Esophagus muscularis mucosa (tissue), 4 donors: ENCODE results near the gene PRKN. TPM values are rescaled to one million over a fixed set of nuclear protein-coding genes. Genes with fewer than 3 reads are reported as not detected.

Experiments used
- DNase-seq: peaks from one replicate; pipeline ENCODE4 v3.0.0-alpha.2; 2017; ENCODE audit errors: extremely low spot score
- H3K27ac ChIP-seq, 4 donors: fragments of 200-600 bp; sonication (generic); replicated peaks in 1 of 4; 1 replicate in 3 of 4; 2 replicates in 1 of 4; pipeline ENCODE4 v1.5.1; 2016 to 2019; ENCODE audit warnings: mild to moderate bottlenecking in 1 of 4
- H3K27me3 ChIP-seq, 4 donors: fragments of 200-600 bp; sonication (generic); one replicate each; pipeline versions ENCODE4 v1.5.1 to v1.6.0; 2016 to 2019
- H3K36me3 ChIP-seq, 4 donors: fragments of 200-600 bp; sonication (generic); one replicate each; pipeline ENCODE4 v1.5.1; 2016 to 2019
- H3K4me1 ChIP-seq, 4 donors: fragments of 200-600 bp; sonication (generic); one replicate each; pipeline ENCODE4 v1.5.1; 2016 to 2019
- H3K4me3 ChIP-seq, 4 donors: fragments of 200-600 bp; sonication (generic); 1 replicate in 2 of 4; 2 replicates in 2 of 4; pipeline ENCODE4 v1.5.1; 2016 to 2019; ENCODE audit warnings: mild to moderate bottlenecking in 4 of 4, moderate library complexity in 1 of 4
- H3K9me3 ChIP-seq, 4 donors: fragments of 200-600 bp; sonication (generic); 1 replicate in 3 of 4; 2 replicates in 1 of 4; pipeline ENCODE4 v1.5.1; 2016 to 2019
- EP300 ChIP-seq: sonication (generic); formaldehyde crosslinking; IDR thresholded peaks from one replicate; pipeline ENCODE4 v1.6.1; 2017; ENCODE audit warnings: antibody characterized with exemption
- POLR2A ChIP-seq: fragments of 450-650 bp; IDR thresholded peaks from one replicate; pipeline ENCODE4 v1.6.1; 2017; ENCODE audit warnings: antibody characterized with exemption, moderate library complexity, mild to moderate bottlenecking, low read depth
- POLR2AphosphoS5 ChIP-seq, 2 donors: sonication (generic); formaldehyde crosslinking; IDR thresholded peaks; one replicate each; pipeline ENCODE4 v1.6.1; 2017; ENCODE audit warnings: antibody characterized with exemption in 2 of 2
- WGBS: methylation state at CpG from one replicate; pipeline ENCODE4 v1.1.5; 2018; 5-methylcytosine and 5-hydroxymethylcytosine counted together
- intact Hi-C: fragments of 100-400 bp; cut with DNase I; formaldehyde crosslinking; loops from one replicate; pipeline ENCODE4 v1.15.1; 2023
- total RNA-seq, 4 donors: library from RNA; depleted of rRNA; stranded (reverse); fragments of >200 nt; gene quantifications; one replicate each; pipeline versions ENCODE4 v1.1.0 to v1.2.1, GENCODE V29; 2016
- TF ChIP-seq, protein P1 (sequence below), 3 experiments: fragments of 200-600 bp in 2 of 3; fragments of 450-650 bp in 1 of 3; sonication (generic) in 2 of 3; IDR thresholded peaks; one replicate each; pipeline ENCODE4 v1.5.1; 2017 to 2019; ENCODE audit warnings: antibody characterized with exemption in 3 of 3, mild to moderate bottlenecking in 2 of 3, moderate library complexity in 1 of 3

The PRKN gene
- total RNA-seq, 4 donors from 2014 or later: 9.6 to 14.5 (median 10.8) TPM

DNA sequence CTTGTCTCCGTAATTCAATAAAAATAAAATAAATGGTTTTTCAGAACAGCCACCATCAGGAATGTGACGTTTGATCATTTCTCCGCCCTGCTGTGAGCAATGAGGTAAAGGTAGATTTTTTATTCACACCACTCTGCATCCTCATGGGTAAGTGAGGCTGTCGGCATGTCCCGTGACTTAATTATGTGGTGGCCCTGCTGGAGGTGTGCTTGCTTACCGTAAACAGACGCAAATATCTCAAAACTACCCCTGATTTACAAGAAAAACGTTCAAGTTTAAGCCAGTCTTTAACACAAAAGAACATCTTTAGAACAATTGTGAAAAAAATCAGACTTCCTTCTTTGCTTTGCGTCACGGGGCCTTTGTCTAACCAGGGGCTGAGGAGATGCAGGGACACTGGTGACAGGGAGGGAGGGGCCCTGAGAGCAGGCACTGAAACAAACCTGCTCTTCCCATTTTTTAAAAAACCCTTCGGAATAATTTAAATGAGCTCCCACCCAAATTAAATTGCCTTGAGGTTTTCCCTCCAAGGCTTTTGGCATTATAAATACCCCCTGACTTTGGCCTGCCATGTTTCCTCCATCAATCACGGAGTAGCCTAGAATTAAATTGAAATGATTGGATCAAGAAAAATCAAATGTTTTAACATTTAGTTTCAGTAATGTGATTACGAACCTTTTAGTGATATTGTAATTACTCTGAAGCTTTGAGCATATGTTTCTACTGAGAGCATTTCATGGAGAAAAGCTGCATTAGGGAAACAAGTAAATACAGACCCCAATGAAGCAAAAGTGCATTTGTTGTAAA is 13.4 kb downstream of the PRKN start:
- WGBS: 87% methylated on average over 13 of the region's 13 CpGs
- Histone ChIP-seq H3K9me3 (no peaks in the 10 kb centered on the region), H3K27me3 (no peaks in the 10 kb centered on the region), H3K36me3 (no peaks in the 10 kb centered on the region), H3K4me1 (no peaks in the 10 kb centered on the region), H3K27ac (no peak overlapping the region), H3K4me3 (no peak overlapping the region)
- DNase-seq: no peak
- intact Hi-C loops: no loop called here
- TF ChIP-seq POLR2AphosphoS5 (IDR thresholded peaks at IDR 0.05): no peak
- TF ChIP-seq POLR2A: no peak
- TF ChIP-seq, protein P1, sequence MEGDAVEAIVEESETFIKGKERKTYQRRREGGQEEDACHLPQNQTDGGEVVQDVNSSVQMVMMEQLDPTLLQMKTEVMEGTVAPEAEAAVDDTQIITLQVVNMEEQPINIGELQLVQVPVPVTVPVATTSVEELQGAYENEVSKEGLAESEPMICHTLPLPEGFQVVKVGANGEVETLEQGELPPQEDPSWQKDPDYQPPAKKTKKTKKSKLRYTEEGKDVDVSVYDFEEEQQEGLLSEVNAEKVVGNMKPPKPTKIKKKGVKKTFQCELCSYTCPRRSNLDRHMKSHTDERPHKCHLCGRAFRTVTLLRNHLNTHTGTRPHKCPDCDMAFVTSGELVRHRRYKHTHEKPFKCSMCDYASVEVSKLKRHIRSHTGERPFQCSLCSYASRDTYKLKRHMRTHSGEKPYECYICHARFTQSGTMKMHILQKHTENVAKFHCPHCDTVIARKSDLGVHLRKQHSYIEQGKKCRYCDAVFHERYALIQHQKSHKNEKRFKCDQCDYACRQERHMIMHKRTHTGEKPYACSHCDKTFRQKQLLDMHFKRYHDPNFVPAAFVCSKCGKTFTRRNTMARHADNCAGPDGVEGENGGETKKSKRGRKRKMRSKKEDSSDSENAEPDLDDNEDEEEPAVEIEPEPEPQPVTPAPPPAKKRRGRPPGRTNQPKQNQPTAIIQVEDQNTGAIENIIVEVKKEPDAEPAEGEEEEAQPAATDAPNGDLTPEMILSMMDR (IDR thresholded peaks at IDR 0.05): no peak
- TF ChIP-seq EP300: no peak

DNA sequence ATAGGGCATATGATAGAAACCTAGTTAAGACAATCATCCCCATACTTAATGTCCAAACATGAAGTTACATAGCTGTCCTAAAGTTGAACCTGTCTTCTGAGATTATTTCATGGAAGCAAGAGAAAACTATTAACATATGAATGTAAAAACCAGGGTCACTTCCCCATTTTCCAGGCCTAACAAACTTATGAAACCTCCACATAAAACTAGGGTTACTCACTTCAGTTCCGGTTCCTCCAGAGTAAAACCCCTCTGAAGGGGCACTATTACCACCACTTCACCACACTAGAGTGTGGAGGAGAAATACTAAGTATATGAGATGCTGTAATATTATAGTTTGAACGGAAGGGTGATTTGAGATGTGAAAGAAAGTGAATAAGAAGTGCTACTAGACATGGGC is 14.9 kb downstream of the PRKN start:
- Histone ChIP-seq H3K27ac (no peak overlapping the region), H3K36me3 (no peaks in the 10 kb centered on the region), H3K9me3 (no peaks in the 10 kb centered on the region), H3K4me1 (no peaks in the 10 kb centered on the region), H3K4me3 (no peak overlapping the region), H3K27me3 (no peaks in the 10 kb centered on the region)
- DNase-seq: no peak
- TF ChIP-seq EP300: no peak
- TF ChIP-seq, protein P1 (IDR thresholded peaks at IDR 0.05): no peak
- TF ChIP-seq POLR2AphosphoS5 (IDR thresholded peaks at IDR 0.05): no peak
- no peak for TF ChIP-seq POLR2A
- intact Hi-C loops: no loop called here
- 91% methylated on average over 2 of the region's 2 CpGs for WGBS

DNA sequence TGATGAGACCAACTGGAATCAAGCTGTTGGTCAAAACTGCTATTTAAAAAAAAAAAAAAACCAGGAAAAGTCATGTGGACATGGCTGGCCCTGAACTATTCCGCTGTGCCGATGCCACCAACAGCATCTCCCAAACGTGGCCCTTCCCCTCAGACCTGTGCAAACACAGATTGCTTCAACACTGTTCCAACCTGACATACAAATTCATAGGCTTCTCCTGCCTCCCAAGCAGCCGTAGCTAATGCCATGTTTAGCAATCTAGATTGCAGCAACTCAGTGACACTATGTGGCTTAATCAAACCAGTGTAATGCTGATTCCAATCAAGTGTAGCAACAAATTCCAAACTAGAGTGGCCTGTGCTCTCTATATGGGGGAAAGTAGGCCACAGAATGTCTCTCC is 16.2 kb downstream of the PRKN start:
- Histone ChIP-seq H3K36me3 (no peaks in the 10 kb centered on the region), H3K27ac (no peak overlapping the region), H3K4me1 (peaks cover 0 to 5% (median under 1%) of the 10 kb centered on the region in 4 donors), H3K9me3 (no peaks in the 10 kb centered on the region), H3K4me3 (no peak overlapping the region), H3K27me3 (no peaks in the 10 kb centered on the region)
- 93% methylated on average over 4 of the region's 4 CpGs for WGBS
- TF ChIP-seq POLR2AphosphoS5 (IDR thresholded peaks at IDR 0.05) (no peak), POLR2A (no peak), EP300 (no peak)
- TF ChIP-seq, protein P1 (IDR thresholded peaks at IDR 0.05): no peak
- intact Hi-C loops: no loop called here
- no peak for DNase-seq

DNA sequence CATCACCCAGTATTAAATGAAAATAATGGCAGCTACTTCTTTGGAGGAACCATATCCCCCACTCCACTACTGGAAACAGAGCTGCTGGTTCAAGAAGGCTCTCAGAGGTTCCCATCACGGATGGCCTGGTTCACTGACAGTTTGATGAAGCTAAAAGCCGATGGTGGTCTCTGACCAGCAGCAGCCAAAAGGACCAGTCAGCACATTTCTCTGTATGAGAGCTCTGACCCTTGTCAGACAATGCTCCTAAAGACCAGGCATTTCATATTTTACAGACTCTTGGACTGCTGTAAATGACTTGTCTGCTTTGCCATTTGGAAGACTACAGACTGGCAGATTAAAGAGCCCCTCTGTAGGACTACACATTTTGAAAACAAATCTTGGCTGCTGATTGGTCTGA is 16.6 kb downstream of the PRKN start:
- Histone ChIP-seq H3K4me3 (no peak overlapping the region), H3K4me1 (peaks cover under 1 to 10% (median 4%) of the 10 kb centered on the region in 4 donors), H3K27ac (no peak overlapping the region), H3K36me3 (no peaks in the 10 kb centered on the region), H3K9me3 (no peaks in the 10 kb centered on the region), H3K27me3 (no peaks in the 10 kb centered on the region)
- no peak for DNase-seq
- intact Hi-C loops: no loop called here
- TF ChIP-seq, protein P1 (IDR thresholded peaks at IDR 0.05): no peak
- TF ChIP-seq EP300 (no peak), POLR2AphosphoS5 (IDR thresholded peaks at IDR 0.05) (no peak), POLR2A (no peak)
- 95% methylated on average over 2 of the region's 2 CpGs for WGBS

DNA sequence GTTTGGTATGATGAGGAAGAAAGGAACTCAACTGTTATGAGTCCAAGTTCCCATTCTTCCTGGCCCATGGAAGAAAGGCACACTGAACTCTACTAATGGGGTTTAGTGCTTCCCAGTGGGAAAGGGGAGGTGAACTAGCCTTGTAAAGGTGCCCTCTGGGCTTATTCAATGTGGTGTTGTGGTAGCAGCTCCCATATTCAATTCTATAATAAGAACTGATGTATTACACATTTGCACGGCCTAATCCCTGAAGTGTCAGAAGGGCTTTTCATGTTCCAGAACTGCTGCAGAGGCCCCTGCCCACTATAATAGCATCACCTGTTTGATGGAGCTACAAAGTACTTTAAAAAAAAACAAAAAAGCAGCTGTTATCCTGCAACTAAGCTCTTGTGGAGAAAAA is 17.1 kb downstream of the PRKN start:
- Histone ChIP-seq H3K9me3 (no peaks in the 10 kb centered on the region), H3K36me3 (no peaks in the 10 kb centered on the region), H3K27ac (no peak overlapping the region), H3K4me3 (no peak overlapping the region), H3K27me3 (no peaks in the 10 kb centered on the region), H3K4me1 (peaks cover 5 to 15% (median 9%) of the 10 kb centered on the region in 4 donors)
- DNase-seq: no peak
- intact Hi-C loops: no loop called here
- 79% methylated on average over 1 of the region's 1 CpG for WGBS
- TF ChIP-seq EP300 (no peak), POLR2AphosphoS5 (IDR thresholded peaks at IDR 0.05) (no peak), POLR2A (no peak)
- TF ChIP-seq, protein P1 (IDR thresholded peaks at IDR 0.05): no peak
